ENCODE data around the gene SCAMP2.

SCAMP2 gene

DNA sequence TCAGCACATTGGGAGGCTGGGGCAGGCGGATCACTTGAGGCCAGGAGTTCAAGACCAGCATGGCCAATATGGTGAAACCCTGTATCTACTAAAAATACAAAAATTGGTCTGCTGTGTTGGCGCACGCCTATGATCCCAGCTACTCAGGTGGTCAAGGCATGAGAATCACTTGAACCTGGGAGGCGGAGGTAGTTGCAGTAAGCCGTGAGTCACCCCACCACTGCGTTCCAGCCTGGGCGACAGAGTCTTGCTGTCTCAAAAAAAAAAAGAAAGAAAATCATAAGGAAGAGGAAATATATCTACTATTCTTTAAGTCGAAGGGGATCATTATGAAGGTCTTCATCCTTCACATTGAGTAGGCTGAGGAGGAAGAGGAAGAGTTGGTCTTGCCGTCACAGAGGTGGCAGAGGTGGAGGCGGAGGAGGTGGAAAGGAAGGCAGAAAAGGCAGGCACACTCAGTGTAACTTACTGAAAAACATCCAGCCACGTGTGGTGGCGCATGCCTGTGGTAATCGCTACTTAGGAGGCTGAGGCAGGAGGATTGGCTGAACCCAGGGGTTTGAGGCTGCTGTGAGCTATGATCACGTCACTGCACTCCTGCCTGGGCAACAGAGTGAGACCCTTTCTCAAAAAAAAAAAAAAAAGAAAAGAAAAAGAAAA lies 77.1 kb downstream of the SCAMP2 start:
- no peak for DNase-seq (ENCODE audit: low read depth in 3 of 3)

DNA sequence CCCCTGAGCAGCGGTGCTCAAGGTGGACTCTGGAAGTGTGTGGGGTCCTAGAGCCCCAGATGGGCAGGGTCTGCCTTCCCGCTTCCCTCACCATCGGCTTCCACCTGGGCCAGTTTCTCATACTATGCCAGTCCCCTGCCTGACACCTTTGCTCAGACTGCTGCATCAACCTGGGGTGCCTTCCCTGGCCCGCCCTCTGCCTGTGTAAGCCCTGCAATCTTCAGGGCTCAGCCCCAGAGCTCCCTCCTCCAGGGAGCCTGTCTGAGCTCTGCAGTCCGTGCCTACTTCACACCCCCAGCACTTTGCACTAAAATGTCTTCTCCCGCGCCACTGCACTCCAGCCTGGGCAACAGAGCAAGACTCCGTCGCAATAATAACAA lies 78.2 kb downstream of the SCAMP2 start:
- DNase-seq (ENCODE audit: low read depth in 3 of 3) = no peak

DNA sequence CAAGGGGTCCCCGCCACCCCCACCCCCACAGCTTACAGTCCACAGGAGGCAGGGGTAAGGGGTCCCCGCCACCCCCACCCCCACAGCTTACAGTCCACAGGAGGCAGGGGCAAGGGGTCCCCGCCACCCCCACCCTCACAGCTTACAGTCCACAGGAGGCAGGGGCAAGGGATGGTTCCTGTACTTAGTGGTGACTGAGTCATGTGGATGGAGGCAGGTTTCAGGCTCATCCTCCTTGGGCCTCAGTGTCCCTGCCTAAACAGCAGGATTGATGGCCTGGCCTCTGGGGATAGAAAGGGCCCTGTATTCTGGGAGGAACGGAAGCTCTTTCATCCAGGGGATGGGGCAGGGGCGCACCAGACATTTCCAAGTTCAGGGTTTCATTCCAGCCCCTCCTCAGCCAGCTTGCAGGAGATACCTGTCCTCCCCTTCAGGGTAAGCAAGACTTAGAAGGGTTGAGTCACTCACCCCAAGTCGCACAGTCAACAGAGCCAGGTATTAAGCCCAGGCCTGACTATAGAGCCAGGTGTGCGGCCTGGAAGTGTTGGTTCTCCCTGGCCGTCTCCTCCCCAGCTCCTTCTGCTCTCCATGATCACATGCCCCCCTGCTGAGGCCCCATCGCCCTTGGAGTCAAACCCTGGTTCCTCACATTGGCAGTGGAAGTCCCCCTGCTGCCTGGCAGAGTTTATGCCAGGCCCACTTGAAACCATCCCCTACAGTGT lies 78.8 kb downstream of the SCAMP2 start:
- DNase-seq (ENCODE audit: low read depth in 3 of 3) = no peak
